Superior temporal gyrus (tissue), 1 donor: Measurements from ENCODE around the gene ELP1.

Experiments
- DNase-seq: peaks from one replicate; pipeline ENCODE4 v3.0.0-alpha.2; 2016; ENCODE audit errors: extremely low spot score

Gene ELP1

GRCh38 chr9:108882052-108882888 is 51.7 kb downstream of the ELP1 start:
- DNase-seq = no peak

- DNase-seq = no peak
These were observed 53.1 kb downstream of the ELP1 start for GRCh38 chr9:108880738-108881316.

GRCh38 chr9:108877524-108877923 is 56.4 kb downstream of the ELP1 start:
- no peak for DNase-seq

GRCh38 chr9:108876425-108876824 is 57.5 kb downstream of the ELP1 start:
- DNase-seq = no peak

GRCh38 chr9:108874058-108874788 is 59.7 kb downstream of the ELP1 start:
- DNase-seq = no peak

- no peak for DNase-seq
These were observed 64.7 kb downstream of the ELP1 start for GRCh38 chr9:108869092-108869725.

GRCh38 chr9:108867829-108868228 is 66.1 kb downstream of the ELP1 start:
- DNase-seq = no peak

GRCh38 chr9:108867116-108867515 is 66.8 kb downstream of the ELP1 start:
- no peak for DNase-seq

GRCh38 chr9:108866001-108866420 is 67.9 kb downstream of the ELP1 start:
- DNase-seq = no peak

GRCh38 chr9:108865037-108865436 is 68.9 kb downstream of the ELP1 start:
- DNase-seq = no peak

- DNase-seq = no peak
These were observed 69.5 kb downstream of the ELP1 start for GRCh38 chr9:108864446-108864845.

- no peak for DNase-seq
These were observed 70.0 kb downstream of the ELP1 start for GRCh38 chr9:108863891-108864290.

GRCh38 chr9:108861997-108862396 is 71.9 kb downstream of the ELP1 start, which contains the start of gene ACTL7A:
ACTL7A (plus strand) TSS chr9:108862266; CDS start chr9:108862323, 57 bp downstream.
- no peak for DNase-seq

- no peak for DNase-seq
These were observed 72.5 kb downstream of the ELP1 start for GRCh38 chr9:108861464-108861863.

GRCh38 chr9:108860764-108861163 is 73.2 kb downstream of the ELP1 start:
- no peak for DNase-seq

- no peak for DNase-seq
These were observed 73.6 kb downstream of the ELP1 start for GRCh38 chr9:108860354-108860753.

- DNase-seq = no peak
These were observed 74.3 kb downstream of the ELP1 start for GRCh38 chr9:108859459-108860114.

- no peak for DNase-seq
These were observed 76.4 kb downstream of the ELP1 start for GRCh38 chr9:108857572-108857971.

- DNase-seq = no peak
These were observed 78.0 kb downstream of the ELP1 start, which contains the start of gene ACTL7B for GRCh38 chr9:108855888-108856287. ACTL7B (minus strand) TSS chr9:108855986; CDS start chr9:108855930, 56 bp downstream.

- DNase-seq = no peak
These were observed 78.4 kb downstream of the ELP1 start for GRCh38 chr9:108855529-108855886.
